Nephron progenitor cell (in vitro differentiated cells): Measurements from ENCODE around the gene SLC1A1.

Source experiments
- DNase-seq: peaks from one replicate; pipeline ENCODE4 v3.0.0; 2021
- H3K27ac Mint-ChIP-seq: 2 replicates; pipeline ENCODE4 v1.8.0; 2021; ENCODE audit warnings: mild to moderate bottlenecking, moderate library complexity, mixed read lengths
- H3K27me3 Mint-ChIP-seq: 2 replicates; pipeline ENCODE4 v1.8.0; 2021; ENCODE audit warnings: mild to moderate bottlenecking, low read depth, mixed read lengths; ENCODE audit not compliant: poor library complexity
- H3K36me3 Mint-ChIP-seq: 2 replicates; pipeline ENCODE4 v1.8.0; 2021; ENCODE audit warnings: low read depth, mixed read lengths
- H3K4me1 Mint-ChIP-seq: 2 replicates; pipeline ENCODE4 v1.8.0; 2021; ENCODE audit warnings: mixed read lengths
- H3K4me3 Mint-ChIP-seq: 2 replicates; pipeline ENCODE4 v1.8.0; 2021; ENCODE audit warnings: mild to moderate bottlenecking, moderate library complexity, mixed read lengths
- H3K9me3 Mint-ChIP-seq: 2 replicates; pipeline ENCODE4 v1.8.0; 2021; ENCODE audit warnings: mild to moderate bottlenecking, moderate library complexity, mixed read lengths
- TF ChIP-seq, protein P1 (sequence below): fragments of 200-600 bp; sonication (generic); IDR thresholded peaks from 2 replicates; pipeline ENCODE4 v1.5.0; 2021; ENCODE audit warnings: antibody characterized with exemption

The SLC1A1 gene

DNA sequence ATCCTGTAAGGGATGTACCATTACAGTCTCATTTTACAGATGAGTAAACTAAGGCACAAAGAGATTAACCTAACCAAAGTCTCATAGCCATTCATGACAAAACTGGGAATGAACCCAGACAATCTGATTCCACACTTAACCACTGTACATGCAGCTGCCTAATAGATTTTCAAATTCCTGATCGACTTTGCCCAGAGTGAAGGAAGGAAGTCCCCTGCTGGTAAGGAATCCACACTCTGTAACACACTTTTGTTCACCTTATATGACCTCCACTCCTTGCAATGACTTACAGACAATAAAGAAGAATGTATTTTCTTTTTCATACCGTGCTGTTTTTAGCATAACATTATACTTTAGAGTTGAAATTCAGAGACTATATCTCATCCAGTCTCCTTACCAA is 140.6 kb downstream of the SLC1A1 start:
- no peak for DNase-seq

More for the DNA sequence above, 140.6 kb downstream of the SLC1A1 start:
- TF ChIP-seq, protein P1, sequence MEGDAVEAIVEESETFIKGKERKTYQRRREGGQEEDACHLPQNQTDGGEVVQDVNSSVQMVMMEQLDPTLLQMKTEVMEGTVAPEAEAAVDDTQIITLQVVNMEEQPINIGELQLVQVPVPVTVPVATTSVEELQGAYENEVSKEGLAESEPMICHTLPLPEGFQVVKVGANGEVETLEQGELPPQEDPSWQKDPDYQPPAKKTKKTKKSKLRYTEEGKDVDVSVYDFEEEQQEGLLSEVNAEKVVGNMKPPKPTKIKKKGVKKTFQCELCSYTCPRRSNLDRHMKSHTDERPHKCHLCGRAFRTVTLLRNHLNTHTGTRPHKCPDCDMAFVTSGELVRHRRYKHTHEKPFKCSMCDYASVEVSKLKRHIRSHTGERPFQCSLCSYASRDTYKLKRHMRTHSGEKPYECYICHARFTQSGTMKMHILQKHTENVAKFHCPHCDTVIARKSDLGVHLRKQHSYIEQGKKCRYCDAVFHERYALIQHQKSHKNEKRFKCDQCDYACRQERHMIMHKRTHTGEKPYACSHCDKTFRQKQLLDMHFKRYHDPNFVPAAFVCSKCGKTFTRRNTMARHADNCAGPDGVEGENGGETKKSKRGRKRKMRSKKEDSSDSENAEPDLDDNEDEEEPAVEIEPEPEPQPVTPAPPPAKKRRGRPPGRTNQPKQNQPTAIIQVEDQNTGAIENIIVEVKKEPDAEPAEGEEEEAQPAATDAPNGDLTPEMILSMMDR: no peak
- no peaks in the 10 kb centered on the region for H3K36me3 Mint-ChIP-seq
- peaks cover 7% of the 10 kb centered on the region for H3K27me3 Mint-ChIP-seq
- H3K27ac Mint-ChIP-seq: no peak overlapping the region
- no peaks in the 10 kb centered on the region for H3K4me1 Mint-ChIP-seq
- H3K4me3 Mint-ChIP-seq: no peak overlapping the region
- no peaks in the 10 kb centered on the region for H3K9me3 Mint-ChIP-seq
